Body of pancreas (tissue), 4 donors: Measurements from ENCODE around the gene HAUS7. TPM values are rescaled to one million over a fixed set of nuclear protein-coding genes. Genes with fewer than 3 reads are reported as not detected.

Source experiments
- ATAC-seq: fragments of 150-250 bp; one replicate; pipeline ENCODE4 v1.9.1; 2016
- DNase-seq, 4 donors: peaks; one replicate each; pipeline ENCODE4 v3.0.0-alpha.2; 2019
- H3K27ac ChIP-seq, 4 donors: fragments of 200-600 bp; sonication (generic); 1 replicate in 3 of 4; 2 replicates in 1 of 4; pipeline versions ENCODE4 v1.5.1 to v1.6.1; 2016 to 2019; ENCODE audit warnings: mild to moderate bottlenecking in 1 of 4, mixed read lengths in 1 of 4, moderate library complexity in 1 of 4
- H3K27me3 ChIP-seq, 2 donors: fragments of 200-600 bp; sonication (generic); one replicate each; pipeline ENCODE4 v1.6.0; 2016; ENCODE audit warnings: mild to moderate bottlenecking in 1 of 2
- H3K36me3 ChIP-seq, 2 donors: fragments of 200-600 bp; sonication (generic); replicated peaks in 1 of 2; 2 replicates each; pipeline ENCODE4 v1.5.1; 2016; ENCODE audit warnings: low read depth in 2 of 2; ENCODE audit not compliant: insufficient read depth in 1 of 2
- H3K4me1 ChIP-seq: fragments of 200-600 bp; sonication (generic); one replicate; pipeline ENCODE4 v1.6.0; 2016
- H3K4me3 ChIP-seq, 2 donors: fragments of 200-600 bp; sonication (generic); 1 replicate in 1 of 2; 2 replicates in 1 of 2; pipeline ENCODE4 v1.5.1; 2016 to 2019
- H3K9me3 ChIP-seq, 3 donors: fragments of 200-600 bp; sonication (generic); 1 replicate in 2 of 3; 2 replicates in 1 of 3; pipeline ENCODE4 v1.5.1; 2016
- POLR2A ChIP-seq, 3 donors: fragments of 450-650 bp; IDR thresholded peaks; one replicate each; pipeline ENCODE4 v1.6.1; 2016; ENCODE audit warnings: antibody characterized with exemption in 3 of 3, mild to moderate bottlenecking in 2 of 3
- WGBS, 2 donors: methylation state at CpG; one replicate each; pipeline ENCODE4 v1.1.5; 2017; 5-methylcytosine and 5-hydroxymethylcytosine counted together
- intact Hi-C: fragments of 100-400 bp; cut with DNase I; formaldehyde crosslinking; loops from one replicate; pipeline ENCODE4 v1.15.1; 2023
- total RNA-seq, 2 donors: library from RNA; depleted of rRNA; stranded (reverse); fragments of >200 nt; gene quantifications; one replicate each; pipeline ENCODE4 v1.1.0, GENCODE V29; 2016
- TF ChIP-seq, protein P1 (sequence below), 7 experiments: fragments of 450-650 bp in 4 of 7; fragments of 200-600 bp in 3 of 7; sonication (generic) in 3 of 7; IDR thresholded peaks; one replicate each; pipeline ENCODE4 v1.5.1; 2016 to 2019; ENCODE audit warnings: antibody characterized with exemption in 7 of 7

HAUS7 gene
- total RNA-seq, 2 donors from 2014 or later: 3.1 to 38.2 TPM

DNA sequence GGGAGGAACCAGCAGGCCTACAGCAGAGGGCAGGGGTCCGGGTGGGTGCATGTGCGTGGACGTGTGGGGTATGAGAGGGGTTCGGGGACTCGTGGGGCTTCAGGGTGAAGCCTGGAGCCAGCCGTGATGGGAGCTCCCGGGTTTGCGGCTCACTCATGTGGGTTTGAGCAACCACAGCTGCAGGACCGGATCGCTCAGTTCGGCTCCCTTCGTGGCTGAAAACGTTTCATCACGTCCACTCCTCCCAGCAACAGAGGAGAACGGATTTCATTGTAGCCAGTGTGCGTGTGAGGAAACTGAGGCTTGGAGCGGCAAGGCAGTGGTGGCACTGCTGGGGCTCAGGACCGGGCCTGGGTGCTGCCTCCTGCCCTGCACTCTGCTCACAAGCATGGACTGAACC, 35.0 kb upstream of the HAUS7 start:
- intact Hi-C loops: loop anchor here (10.0 kb wide), 1 partner anchor 471 kb away; no protein-coding TSS in a partner anchor
- no peak for ATAC-seq
- Histone ChIP-seq H3K36me3 (no peaks in the 10 kb centered on the region), H3K27me3 (no peaks in the 10 kb centered on the region), H3K4me1 (no peaks in the 10 kb centered on the region), H3K4me3 (no peak overlapping the region), H3K27ac (no peak overlapping the region), H3K9me3 (no peaks in the 10 kb centered on the region)
- TF ChIP-seq, protein P1, sequence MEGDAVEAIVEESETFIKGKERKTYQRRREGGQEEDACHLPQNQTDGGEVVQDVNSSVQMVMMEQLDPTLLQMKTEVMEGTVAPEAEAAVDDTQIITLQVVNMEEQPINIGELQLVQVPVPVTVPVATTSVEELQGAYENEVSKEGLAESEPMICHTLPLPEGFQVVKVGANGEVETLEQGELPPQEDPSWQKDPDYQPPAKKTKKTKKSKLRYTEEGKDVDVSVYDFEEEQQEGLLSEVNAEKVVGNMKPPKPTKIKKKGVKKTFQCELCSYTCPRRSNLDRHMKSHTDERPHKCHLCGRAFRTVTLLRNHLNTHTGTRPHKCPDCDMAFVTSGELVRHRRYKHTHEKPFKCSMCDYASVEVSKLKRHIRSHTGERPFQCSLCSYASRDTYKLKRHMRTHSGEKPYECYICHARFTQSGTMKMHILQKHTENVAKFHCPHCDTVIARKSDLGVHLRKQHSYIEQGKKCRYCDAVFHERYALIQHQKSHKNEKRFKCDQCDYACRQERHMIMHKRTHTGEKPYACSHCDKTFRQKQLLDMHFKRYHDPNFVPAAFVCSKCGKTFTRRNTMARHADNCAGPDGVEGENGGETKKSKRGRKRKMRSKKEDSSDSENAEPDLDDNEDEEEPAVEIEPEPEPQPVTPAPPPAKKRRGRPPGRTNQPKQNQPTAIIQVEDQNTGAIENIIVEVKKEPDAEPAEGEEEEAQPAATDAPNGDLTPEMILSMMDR (IDR thresholded peaks at IDR 0.05): no peak
- TF ChIP-seq POLR2A (IDR thresholded peaks at IDR 0.05): no peak
- 65 to 93% methylated on average over 3 to 7 of the region's 18 CpGs for WGBS, 2 donors
- DNase-seq: no peak

DNA sequence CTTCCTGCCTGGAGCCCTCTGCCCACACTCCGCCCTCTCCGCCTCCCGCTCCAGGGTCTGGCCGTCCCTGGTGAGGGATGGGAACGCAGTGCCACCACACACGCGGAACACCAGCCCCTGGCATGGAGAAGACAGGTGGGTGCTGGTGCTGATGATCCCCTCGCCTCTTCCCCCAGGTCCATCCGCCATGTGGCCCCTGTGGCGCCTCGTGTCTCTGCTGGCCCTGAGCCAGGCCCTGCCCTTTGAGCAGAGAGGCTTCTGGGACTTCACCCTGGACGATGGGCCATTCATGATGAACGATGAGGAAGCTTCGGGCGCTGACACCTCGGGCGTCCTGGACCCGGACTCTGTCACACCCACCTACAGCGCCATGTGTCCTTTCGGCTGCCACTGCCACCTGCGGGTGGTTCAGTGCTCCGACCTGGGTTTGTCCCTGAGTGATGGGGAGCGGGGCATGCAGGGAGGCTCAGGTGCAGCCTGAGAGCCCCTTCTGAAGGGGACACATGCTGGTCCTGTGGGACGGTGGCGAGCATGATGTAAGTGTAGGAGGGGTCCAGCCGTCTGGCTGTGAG, 34.2 kb upstream of the HAUS7 start:
- DNase-seq: no peak
- intact Hi-C loops: loop anchor here (10.0 kb wide), 1 partner anchor 470 kb away; no protein-coding TSS in a partner anchor

DNA sequence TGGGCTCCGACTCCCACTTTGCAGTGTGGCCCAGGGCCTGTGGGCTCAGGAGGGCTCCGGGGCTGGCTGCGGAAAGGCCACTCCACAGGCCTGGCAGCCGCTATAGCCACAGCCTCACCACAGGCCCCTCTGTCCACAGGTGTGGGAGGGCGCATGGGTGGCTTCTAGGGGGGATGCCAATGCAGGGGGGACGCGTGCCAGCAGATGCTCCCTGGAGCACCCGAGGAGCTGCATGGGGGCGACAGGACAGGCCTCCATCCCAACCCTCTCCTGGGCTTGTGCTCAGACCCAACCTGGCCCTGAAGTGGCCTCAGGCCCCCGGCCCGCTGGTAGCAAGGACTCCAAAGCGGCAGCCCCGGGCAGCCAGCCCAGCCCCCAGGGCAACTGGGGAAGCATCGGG, 32.4 kb upstream of the HAUS7 start:
- intact Hi-C loops: loop anchor here (10.0 kb wide), 1 partner anchor 468 kb away; no protein-coding TSS in a partner anchor
- H3K36me3 ChIP-seq: no peaks in the 10 kb centered on the region
- H3K9me3 ChIP-seq: no peaks in the 10 kb centered on the region
- WGBS, 2 donors: 100% methylated on average over 1 of the region's 14 CpGs; no CpG with 5 or more reads in 1 of the 2 donors
- no peak overlapping the region for H3K27ac ChIP-seq
- TF ChIP-seq, protein P1 (IDR thresholded peaks at IDR 0.05): no peak
- no peak for TF ChIP-seq POLR2A (IDR thresholded peaks at IDR 0.05)
- H3K4me3 ChIP-seq: no peak overlapping the region
- no peak for ATAC-seq
- DNase-seq: no peak
- H3K4me1 ChIP-seq: no peaks in the 10 kb centered on the region
- no peaks in the 10 kb centered on the region for H3K27me3 ChIP-seq

More for the DNA sequence above, 34.2 kb upstream of the HAUS7 start:
- no peak overlapping the region for H3K27ac ChIP-seq
- H3K4me3 ChIP-seq: no peak overlapping the region
- no peak for ATAC-seq
- no peaks in the 10 kb centered on the region for H3K4me1 ChIP-seq
- 40 to 59% methylated on average over 1 to 13 of the region's 26 CpGs for WGBS, 2 donors
- no peaks in the 10 kb centered on the region for H3K9me3 ChIP-seq
- no peaks in the 10 kb centered on the region for H3K36me3 ChIP-seq
- no peaks in the 10 kb centered on the region for H3K27me3 ChIP-seq
- no peak for TF ChIP-seq POLR2A (IDR thresholded peaks at IDR 0.05)
- TF ChIP-seq, protein P1 (IDR thresholded peaks at IDR 0.05): no peak

DNA sequence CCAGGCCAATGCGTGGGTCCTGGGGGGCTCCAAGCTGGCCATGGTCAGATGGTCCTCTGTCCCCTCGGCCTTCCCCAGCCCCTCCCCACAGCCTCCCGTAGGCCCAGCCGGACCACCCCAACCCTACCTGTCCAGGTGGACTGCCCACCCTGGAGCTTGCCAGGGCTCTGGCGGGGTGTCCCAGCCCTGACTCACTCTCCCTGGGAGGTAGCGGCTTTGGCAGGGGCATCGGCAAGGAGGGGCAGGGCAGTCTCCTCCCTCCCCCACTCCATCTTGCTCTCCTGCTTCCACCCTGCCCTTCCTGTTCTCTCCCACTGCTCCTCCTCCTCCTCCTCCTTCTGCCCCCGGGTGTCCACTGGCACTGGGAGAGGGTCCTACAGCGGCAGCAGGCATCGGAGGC, 31.8 kb upstream of the HAUS7 start:
- Histone ChIP-seq H3K27me3 (no peaks in the 10 kb centered on the region), H3K9me3 (no peaks in the 10 kb centered on the region), H3K4me3 (no peak overlapping the region), H3K27ac (no peak overlapping the region), H3K36me3 (no peaks in the 10 kb centered on the region), H3K4me1 (no peaks in the 10 kb centered on the region)
- intact Hi-C loops: loop anchor here (10.0 kb wide), 1 partner anchor 467 kb away; no protein-coding TSS in a partner anchor
- DNase-seq: no peak
- WGBS, 2 donors: 69 to 73% methylated on average over 2 to 9 of the region's 10 CpGs
- no peak for ATAC-seq
- no peak for TF ChIP-seq POLR2A (IDR thresholded peaks at IDR 0.05)
- TF ChIP-seq, protein P1 (IDR thresholded peaks at IDR 0.05): no peak

DNA sequence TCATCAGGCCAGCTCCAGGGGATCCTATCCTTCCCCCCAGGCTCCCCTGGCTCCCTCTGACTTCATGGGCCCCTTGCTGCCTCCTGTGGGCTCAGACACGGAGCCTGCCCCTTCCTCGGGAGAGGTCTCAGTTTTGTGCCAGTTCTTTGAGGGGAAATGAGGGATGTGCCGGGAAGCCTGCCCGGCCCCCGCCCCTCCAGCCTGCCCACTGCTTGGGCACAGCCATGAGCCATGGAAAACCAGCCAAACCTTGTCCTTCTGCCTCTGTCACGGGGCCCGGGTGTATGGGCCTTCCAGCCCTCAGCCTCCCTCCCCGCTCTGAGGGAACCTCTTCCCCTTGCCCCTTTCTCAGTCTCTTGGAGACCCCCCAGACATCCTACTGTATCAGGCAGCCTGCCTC, 31.2 kb upstream of the HAUS7 start:
- H3K4me3 ChIP-seq: no peak overlapping the region
- ATAC-seq (no peak), DNase-seq (no peak)
- intact Hi-C loops: loop anchor here (10.0 kb wide), 1 partner anchor 467 kb away; no protein-coding TSS in a partner anchor
- H3K9me3 ChIP-seq: no peaks in the 10 kb centered on the region
- TF ChIP-seq, protein P1 (IDR thresholded peaks at IDR 0.05): no peak
- no peak for TF ChIP-seq POLR2A (IDR thresholded peaks at IDR 0.05)
- H3K27ac ChIP-seq: no peak overlapping the region
- H3K4me1 ChIP-seq: no peaks in the 10 kb centered on the region
- no peaks in the 10 kb centered on the region for H3K27me3 ChIP-seq
- H3K36me3 ChIP-seq: no peaks in the 10 kb centered on the region
- 88% methylated on average over 3 of the region's 8 CpGs; no CpG with 5 or more reads in 1 of the 2 donors for WGBS, 2 donors
